Pancreas (tissue), 10 donors: ENCODE data around the gene TTLL1. TPM values are rescaled to one million over a fixed set of nuclear protein-coding genes. Genes with fewer than 3 reads are reported as not detected.

ENCODE experiments used
- ATAC-seq, 4 donors: fragments of 200-7000 bp; cut with Tn5 transposase; one replicate each; pipeline versions ENCODE4 v1.8.0 to v1.9.1; 2020; ENCODE audit warnings: mild to moderate bottlenecking in 4 of 4, moderate library complexity in 4 of 4
- DNase-seq, 6 donors: peaks; one replicate each; pipeline ENCODE4 v3.0.0-alpha.2; 2020
- FAIRE-seq: peaks from 2 replicates; lab custom pipeline; 2012; peaks lifted over from hg19 to GRCh38; lab: Jason Lieb, UNC
- H3K27ac ChIP-seq, 4 donors: fragments of 200-600 bp; sonication (generic); 1 replicate in 3 of 4; 2 replicates in 1 of 4; pipeline versions ENCODE4 v1.5.0 to v1.8.0; 2020
- H3K27me3 ChIP-seq, 4 donors: fragments of 200-600 bp; one replicate each; pipeline ENCODE4 v1.8.0; 2021
- H3K36me3 ChIP-seq, 3 donors: fragments of 200-600 bp; sonication (generic) in 1 of 3; one replicate each; pipeline versions ENCODE4 v1.5.0 to v1.8.0; 2020 to 2021
- H3K4me1 ChIP-seq, 3 donors: fragments of 200-600 bp; one replicate each; pipeline ENCODE4 v1.8.0; 2021
- H3K4me3 ChIP-seq, 4 donors: fragments of 200-600 bp; sonication (generic) in 2 of 4; one replicate each; pipeline versions ENCODE4 v1.5.0 to v1.8.0; 2020 to 2021
- H3K9me3 ChIP-seq, 4 donors: fragments of 200-600 bp; one replicate each; pipeline ENCODE4 v1.8.0; 2021
- CTCF ChIP-seq, 4 donors: fragments of 200-600 bp; sonication (generic) in 3 of 4; IDR thresholded peaks; one replicate each; pipeline versions ENCODE4 v1.5.0 to v1.8.0; 2021; ENCODE audit warnings: antibody characterized with exemption in 4 of 4
- WGBS, 2 donors: extraction: QIAGEN DNeasy Blood & Tissue Kit; methylation state at CpG; one replicate each; pipeline ENCODE4 v1.1.7; 2013; 5-methylcytosine and 5-hydroxymethylcytosine counted together
- intact Hi-C, 3 donors: fragments of 100-400 bp; cut with DNase I; formaldehyde crosslinking; loops; one replicate each; pipeline versions ENCODE4 v1.11.1 to v1.14.2; 2022
- polyA plus RNA-seq, 2 donors: library from polyadenylated mRNA; stranded (reverse); fragments of 200-250 nt; gene quantifications; one replicate each; pipeline ENCODE4 v1.2.3, GENCODE V29; 2013
- total RNA-seq, 6 donors: library from RNA; stranded (reverse); fragmentation: NEBNext Ultra II Directional in 4 of 6; extraction: Animal tissue kit (Norgen Biotek cat#: 25700) in 4 of 6; gene quantifications; one replicate each; pipeline versions ENCODE4 v1.2.1 to v1.2.4, GENCODE V29; 2021 to 2023
- donor health status: healthy with polysubstance abuse.
- donor health status: DM: no; HTN: no; CAD: no; lungs with moderate emphysema.
- donor health status: DM: no; HTN: no; CAD: no.
- donor health status: control.
- donor health status: control.
- donor health status: Bipolar disorder and iron deficiency.
- donor health status: DM: yes; HTN: yes; CAD: no.
- donor health status: DM: no; HTN: no; CAD: no.
- donor health status: DM: no; HTN: no; CAD: no.
- donor health status: DM: yes; HTN: yes; CAD: no.

The TTLL1 gene
- total and polyA plus RNA-seq, 8 donors = 1.5 to 5.1 (median 2.2) TPM

- Histone ChIP-seq H3K4me3 (no peak overlapping the region), H3K27me3 (no peaks in the 10 kb centered on the region), H3K4me1 (no peaks in the 10 kb centered on the region), H3K9me3 (no peaks in the 10 kb centered on the region), H3K36me3 (no peaks in the 10 kb centered on the region), H3K27ac (no peak overlapping the region)
- DNase-seq = no peak
- TF ChIP-seq CTCF (IDR thresholded peaks at IDR 0.05) = no peak
- WGBS, 2 donors = 75 to 80% methylated on average over 19 of the region's 19 CpGs
- intact Hi-C loops = no loop called here
- no peak for FAIRE-seq
- peak in 3 of 4 donors; percentile 19 to 64 (median 52) for ATAC-seq
Observed at GRCh38 chr22:43036282-43036829, 52.8 kb downstream of the TTLL1 start.

- intact Hi-C loops = no loop called here
- TF ChIP-seq CTCF (IDR thresholded peaks at IDR 0.05) = no peak
- Histone ChIP-seq H3K36me3 (no peaks in the 10 kb centered on the region), H3K9me3 (no peaks in the 10 kb centered on the region), H3K27ac (no peak overlapping the region), H3K27me3 (no peaks in the 10 kb centered on the region), H3K4me3 (no peak overlapping the region), H3K4me1 (no peaks in the 10 kb centered on the region)
- 83 to 84% methylated on average over 9 of the region's 9 CpGs for WGBS, 2 donors
- DNase-seq (no peak), FAIRE-seq (no peak), ATAC-seq (no peak)
Observed at GRCh38 chr22:43035250-43035649, 53.9 kb downstream of the TTLL1 start.

- Histone ChIP-seq H3K4me3 (no peak overlapping the region), H3K36me3 (no peaks in the 10 kb centered on the region), H3K27me3 (no peaks in the 10 kb centered on the region), H3K4me1 (no peaks in the 10 kb centered on the region), H3K9me3 (no peaks in the 10 kb centered on the region), H3K27ac (no peak overlapping the region)
- intact Hi-C loops = no loop called here
- ATAC-seq (no peak), FAIRE-seq (no peak), DNase-seq (no peak)
- TF ChIP-seq CTCF (IDR thresholded peaks at IDR 0.05) = no peak
- 77 to 92% methylated on average over 3 of the region's 3 CpGs for WGBS, 2 donors
Observed at GRCh38 chr22:43031617-43032016, 57.6 kb downstream of the TTLL1 start.

GRCh38 chr22:43018615-43019014 is 70.6 kb downstream of the TTLL1 start:
- Histone ChIP-seq H3K36me3 (no peaks in the 10 kb centered on the region), H3K4me1 (peaks cover 0 to 6% (median 4%) of the 10 kb centered on the region in 3 donors), H3K4me3 (no peak overlapping the region), H3K27me3 (no peaks in the 10 kb centered on the region), H3K27ac (no peak overlapping the region), H3K9me3 (no peaks in the 10 kb centered on the region)
- no peak for DNase-seq
- FAIRE-seq = no peak
- no peak for TF ChIP-seq CTCF (IDR thresholded peaks at IDR 0.05)
- ATAC-seq = no peak
- intact Hi-C loops = no loop called here
- 63 to 70% methylated on average over 6 of the region's 6 CpGs for WGBS, 2 donors
